ENCODE data around the gene TMLHE.
"Not testable (repeated sequence)": the region's sequence is repeated elsewhere in the genome, so short reads cannot be mapped to it uniquely, and the experiment has no call there.

The TMLHE gene

DNA sequence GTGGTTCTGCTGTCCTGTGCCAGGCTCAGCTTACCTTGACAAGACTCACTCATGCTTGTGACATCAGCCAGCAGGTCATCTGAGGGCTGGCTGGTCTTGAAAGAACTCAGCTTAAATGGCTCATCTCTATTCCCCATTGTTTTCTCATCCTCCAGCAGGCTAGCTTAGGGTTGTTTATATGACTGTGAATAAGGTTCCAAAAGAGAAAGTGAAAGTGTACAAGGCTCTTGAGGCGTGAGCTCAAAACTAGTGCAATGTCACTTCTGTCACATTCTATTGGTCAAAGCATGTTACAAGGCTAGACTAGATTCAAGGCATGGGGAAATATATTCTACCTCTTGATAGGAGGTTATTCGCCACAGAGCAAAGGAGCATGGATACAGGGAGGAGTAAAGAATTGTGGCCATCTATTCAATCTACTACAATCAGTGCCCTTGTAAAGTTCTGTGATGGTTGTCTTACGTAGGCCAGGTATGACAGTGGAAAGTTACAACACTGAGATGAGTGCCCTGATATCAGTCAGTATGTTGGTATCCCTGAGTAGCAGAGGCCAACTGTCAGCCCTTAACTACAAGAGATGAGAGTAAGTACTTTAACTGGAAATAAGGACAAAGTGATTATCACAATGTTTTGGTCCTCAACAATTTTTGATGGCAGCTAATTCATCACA lies 19.8 kb upstream of the TMLHE start:
- TF ChIP-seq L3MBTL2 (conservative IDR thresholded peaks at IDR 0.05) (no peak), FOXM1 (IDR thresholded peaks at IDR 0.05; ENCODE audit: borderline replicate concordance) (no peak), FOXK2 (IDR thresholded peaks at IDR 0.05) (no peak), FOXA1 (IDR thresholded peaks at IDR 0.05) (no peak), ZNF384 (IDR thresholded peaks at IDR 0.05) (no peak)
- CTCF ChIA-PET: no interaction called here
- no peak for DNase-seq (ENCODE audit: extremely low spot score)
- POLR2A ChIA-PET: no interaction called here

DNA sequence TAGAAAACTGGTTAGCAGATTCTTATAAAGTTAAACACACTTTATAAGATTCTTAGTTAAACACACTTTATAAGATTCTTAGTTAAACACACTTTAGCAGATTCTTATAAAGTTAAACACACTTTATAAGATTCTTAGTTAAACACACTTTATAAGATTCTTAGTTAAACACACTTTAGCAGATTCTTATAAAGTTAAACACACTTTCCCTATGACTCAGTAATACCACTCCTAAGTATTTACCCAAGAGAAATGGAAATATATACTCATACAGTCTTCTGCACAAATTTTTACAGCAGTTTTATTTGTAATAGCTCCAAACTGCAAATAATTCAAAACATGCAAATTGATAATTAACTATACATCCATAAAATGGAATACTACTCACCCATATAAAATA lies 7.4 kb upstream of the TMLHE start:
- CTCF ChIA-PET; POLR2A ChIA-PET; DNase-seq (ENCODE audit: extremely low spot score): not testable (repeated sequence)

DNA sequence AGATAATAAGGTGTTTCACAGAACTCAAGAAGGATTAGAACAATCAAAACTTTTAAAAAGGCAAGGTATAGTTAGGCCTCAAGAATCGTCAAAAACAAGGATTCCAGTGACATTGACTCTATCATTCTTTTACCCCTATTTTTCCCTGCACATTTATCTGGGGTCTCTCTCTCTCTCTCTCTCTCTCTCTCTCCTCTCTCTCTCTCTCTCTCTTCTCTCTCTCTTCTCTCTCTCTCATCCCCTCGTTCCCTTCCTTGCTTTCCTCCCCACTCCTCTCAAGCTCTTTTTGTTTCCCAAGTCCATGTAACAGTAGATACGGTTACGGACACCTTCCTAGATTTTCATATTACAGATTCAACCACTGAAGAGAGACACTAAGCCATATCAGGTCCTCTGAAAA lies 3.2 kb upstream of the TMLHE start:
- CTCF ChIA-PET: no interaction called here
- POLR2A ChIA-PET: no interaction called here
- TF ChIP-seq FOXK2 (IDR thresholded peaks at IDR 0.05): no peak
- TF ChIP-seq L3MBTL2 (conservative IDR thresholded peaks at IDR 0.05): no peak
- no peak for TF ChIP-seq NFRKB (IDR thresholded peaks at IDR 0.05)
- TF ChIP-seq HDGF (IDR thresholded peaks at IDR 0.05; ENCODE audit: borderline replicate concordance): no peak
- no peak for TF ChIP-seq BHLHE40 (IDR thresholded peaks at IDR 0.05; ENCODE audit: borderline replicate concordance)
- TF ChIP-seq SP1 (IDR thresholded peaks at IDR 0.05): no peak
- TF ChIP-seq FOXA1 (IDR thresholded peaks at IDR 0.05): no peak
- TF ChIP-seq ZNF384 (IDR thresholded peaks at IDR 0.05): no peak
- no peak for TF ChIP-seq LEF1 (IDR thresholded peaks at IDR 0.05; ENCODE audit: borderline replicate concordance)
- no peak for TF ChIP-seq ELF4 (IDR thresholded peaks at IDR 0.05)
- TF ChIP-seq SUZ12 (IDR thresholded peaks at IDR 0.05): no peak
- no peak for TF ChIP-seq ARNT (IDR thresholded peaks at IDR 0.05)
- TF ChIP-seq, protein P1, sequence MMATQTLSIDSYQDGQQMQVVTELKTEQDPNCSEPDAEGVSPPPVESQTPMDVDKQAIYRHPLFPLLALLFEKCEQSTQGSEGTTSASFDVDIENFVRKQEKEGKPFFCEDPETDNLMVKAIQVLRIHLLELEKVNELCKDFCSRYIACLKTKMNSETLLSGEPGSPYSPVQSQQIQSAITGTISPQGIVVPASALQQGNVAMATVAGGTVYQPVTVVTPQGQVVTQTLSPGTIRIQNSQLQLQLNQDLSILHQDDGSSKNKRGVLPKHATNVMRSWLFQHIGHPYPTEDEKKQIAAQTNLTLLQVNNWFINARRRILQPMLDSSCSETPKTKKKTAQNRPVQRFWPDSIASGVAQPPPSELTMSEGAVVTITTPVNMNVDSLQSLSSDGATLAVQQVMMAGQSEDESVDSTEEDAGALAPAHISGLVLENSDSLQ (IDR thresholded peaks at IDR 0.05): no peak
- no peak for TF ChIP-seq CTBP1 (IDR thresholded peaks at IDR 0.05; ENCODE audit: borderline replicate concordance)
- TF ChIP-seq FOXM1 (IDR thresholded peaks at IDR 0.05; ENCODE audit: borderline replicate concordance): no peak
- no peak for TF ChIP-seq TARDBP (IDR thresholded peaks at IDR 0.05)
- DNase-seq (ENCODE audit: extremely low spot score): no peak

DNA sequence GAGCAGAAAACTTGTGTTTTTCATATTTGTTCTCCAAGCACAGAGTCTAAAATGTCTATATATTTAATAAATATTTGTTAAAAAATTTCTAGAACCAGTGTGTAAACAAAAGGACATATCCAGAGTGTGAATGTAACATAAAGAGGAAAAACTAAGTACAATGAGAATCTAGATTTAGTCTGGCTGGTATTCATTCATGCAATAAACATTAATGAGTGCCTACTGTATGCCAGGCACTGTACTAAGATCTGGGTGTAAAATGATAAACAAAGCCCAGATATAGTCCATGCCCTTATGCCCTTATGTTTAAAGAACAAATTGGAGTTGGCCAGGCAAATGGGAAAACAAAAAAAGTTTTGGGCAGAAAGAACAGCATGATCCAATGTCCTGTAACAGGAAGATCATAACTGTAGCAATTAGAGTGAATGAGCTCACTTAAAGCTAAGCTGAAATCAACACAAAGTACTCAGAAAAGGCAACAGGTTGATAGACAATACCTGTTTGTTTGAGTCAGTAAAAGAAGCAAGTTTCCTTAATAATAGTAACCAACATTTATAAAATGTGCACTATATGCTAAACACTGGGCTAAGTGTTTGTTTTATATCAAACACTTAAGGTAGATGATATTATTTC lies 1.3 kb upstream of the TMLHE start:
- CTCF ChIA-PET: no interaction called here
- no peak for DNase-seq (ENCODE audit: extremely low spot score)
- TF ChIP-seq ELF4 (IDR thresholded peaks at IDR 0.05) (no peak), HDGF (IDR thresholded peaks at IDR 0.05; ENCODE audit: borderline replicate concordance) (no peak), CTBP1 (IDR thresholded peaks at IDR 0.05; ENCODE audit: borderline replicate concordance) (no peak), ARNT (IDR thresholded peaks at IDR 0.05) (no peak), BHLHE40 (IDR thresholded peaks at IDR 0.05; ENCODE audit: borderline replicate concordance) (no peak), L3MBTL2 (conservative IDR thresholded peaks at IDR 0.05) (no peak), NFRKB (IDR thresholded peaks at IDR 0.05) (no peak), FOXA1 (IDR thresholded peaks at IDR 0.05) (no peak), LEF1 (IDR thresholded peaks at IDR 0.05; ENCODE audit: borderline replicate concordance) (no peak), FOXM1 (IDR thresholded peaks at IDR 0.05; ENCODE audit: borderline replicate concordance) (no peak), SP1 (IDR thresholded peaks at IDR 0.05) (no peak), ZNF384 (IDR thresholded peaks at IDR 0.05) (no peak), TARDBP (IDR thresholded peaks at IDR 0.05) (no peak)
- TF ChIP-seq, protein P1 (IDR thresholded peaks at IDR 0.05): no peak
- POLR2A ChIA-PET: no interaction called here

DNA sequence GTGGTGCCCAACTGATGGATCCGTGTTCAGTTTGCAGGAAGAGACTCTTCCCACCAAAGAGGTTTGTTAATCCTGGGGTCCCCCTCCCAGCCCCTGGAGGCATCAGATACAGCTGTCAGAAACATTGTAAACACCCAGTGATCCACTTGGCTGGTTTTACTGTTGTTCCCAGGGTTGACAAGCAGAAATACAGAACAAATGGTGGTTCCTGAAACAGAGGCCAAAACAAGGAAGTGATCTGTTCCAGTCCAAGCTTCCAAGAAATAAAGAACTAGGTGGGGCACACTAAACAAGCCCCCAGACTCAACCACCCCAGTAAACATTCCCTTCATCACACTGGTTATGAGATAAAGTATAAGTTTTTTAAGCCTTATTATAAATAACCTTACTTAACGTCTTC lies 1.4 kb downstream of the TMLHE start:
- ChIA-PET POLR2A (no interaction called here), CTCF (no interaction called here)
- no peak for TF ChIP-seq NFRKB (IDR thresholded peaks at IDR 0.05)
- no peak for TF ChIP-seq ELF4 (IDR thresholded peaks at IDR 0.05)
- TF ChIP-seq, protein P1 (IDR thresholded peaks at IDR 0.05): no peak
- TF ChIP-seq SUZ12 (IDR thresholded peaks at IDR 0.05): no peak
- no peak for DNase-seq (ENCODE audit: extremely low spot score)

DNA sequence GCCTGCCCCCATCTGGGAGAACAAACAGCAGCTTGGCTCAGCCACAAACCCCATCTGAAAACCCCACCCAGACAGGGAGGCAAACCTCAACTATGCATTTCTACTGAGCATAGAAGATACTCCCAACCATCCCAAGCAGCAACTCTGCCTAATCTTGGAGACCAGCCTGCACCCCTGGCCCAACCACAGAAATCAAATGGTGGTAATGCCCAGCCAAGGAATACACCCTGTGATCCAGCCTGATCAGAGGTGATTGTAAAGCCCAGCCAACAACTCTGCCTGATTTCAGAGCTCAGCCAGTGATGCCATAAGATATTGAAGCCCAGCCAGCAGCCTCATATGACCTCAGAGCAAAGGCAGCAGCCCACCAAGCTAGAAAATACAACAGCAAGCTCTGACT lies 19.8 kb downstream of the TMLHE start:
- ChIA-PET POLR2A (no interaction called here), CTCF (no interaction called here)
- no peak for TF ChIP-seq CTBP1 (IDR thresholded peaks at IDR 0.05; ENCODE audit: borderline replicate concordance)
- TF ChIP-seq SUZ12 (IDR thresholded peaks at IDR 0.05): no peak
- TF ChIP-seq L3MBTL2 (conservative IDR thresholded peaks at IDR 0.05): no peak
- TF ChIP-seq NFRKB (IDR thresholded peaks at IDR 0.05): no peak
- TF ChIP-seq ARNT (IDR thresholded peaks at IDR 0.05): no peak
- DNase-seq (ENCODE audit: extremely low spot score): no peak

DNA sequence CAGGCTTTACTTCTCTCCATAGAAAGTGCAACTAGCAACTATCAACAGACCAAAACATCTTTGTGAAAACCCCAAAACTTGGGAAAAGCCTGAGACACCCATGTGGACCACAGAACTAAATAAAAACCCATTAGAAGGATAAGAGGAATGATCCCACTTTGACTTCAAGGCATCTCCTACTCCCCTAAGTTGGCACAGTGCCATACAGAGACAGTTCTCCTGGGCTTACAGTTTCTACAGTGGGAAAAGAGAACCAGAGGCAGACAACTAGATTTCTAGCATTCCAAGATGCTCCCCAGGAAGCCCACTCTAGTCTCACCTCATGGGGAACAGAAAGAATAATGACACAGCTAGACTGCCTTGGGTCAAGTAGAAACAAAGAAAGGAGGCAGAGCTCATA lies 20.4 kb downstream of the TMLHE start:
- ChIA-PET CTCF (no interaction called here), POLR2A (no interaction called here)
- DNase-seq (ENCODE audit: extremely low spot score): no peak
- TF ChIP-seq ARNT (IDR thresholded peaks at IDR 0.05) (no peak), NFRKB (IDR thresholded peaks at IDR 0.05) (no peak), FOXK2 (IDR thresholded peaks at IDR 0.05) (no peak), BHLHE40 (IDR thresholded peaks at IDR 0.05; ENCODE audit: borderline replicate concordance) (no peak), FOXM1 (IDR thresholded peaks at IDR 0.05; ENCODE audit: borderline replicate concordance) (no peak), SUZ12 (IDR thresholded peaks at IDR 0.05) (no peak), TARDBP (IDR thresholded peaks at IDR 0.05) (no peak), L3MBTL2 (conservative IDR thresholded peaks at IDR 0.05) (no peak)
- TF ChIP-seq, protein P1 (IDR thresholded peaks at IDR 0.05): no peak
